Lower leg skin (tissue), 3 donors: ENCODE data around the gene TSEN54.

Experiments used
- CTCF ChIP-seq, 3 donors: fragments of 450-650 bp; IDR thresholded peaks; one replicate each; pipeline ENCODE4 v1.5.1; 2016; ENCODE audit warnings: antibody characterized with exemption in 3 of 3, mild to moderate bottlenecking in 3 of 3, moderate library complexity in 2 of 3
- POLR2A ChIP-seq, 2 donors: fragments of 450-650 bp; IDR thresholded peaks; one replicate each; pipeline ENCODE4 v1.6.1; 2016 to 2017; ENCODE audit warnings: antibody characterized with exemption in 2 of 2, mild to moderate bottlenecking in 1 of 2, moderate library complexity in 1 of 2

GRCh38 chr17:75563063-75563758 is 46.9 kb downstream of the TSEN54 start:
- TF ChIP-seq CTCF (IDR thresholded peaks at IDR 0.05) (no peak), POLR2A (IDR thresholded peaks at IDR 0.05) (no peak)
